GM06990 (cell line): ENCODE data around the gene PDE6B.

Source experiments
- DNase-seq: peaks from one replicate; pipeline ENCODE4 v3.0.0-alpha.2; 2011; ENCODE audit not compliant: insufficient read length; ENCODE audit errors: extremely low read depth
- H3K27me3 ChIP-seq: replicated peaks from 2 replicates; pipeline ENCODE4 v1.6.0; 2011; ENCODE audit warnings: low read length; ENCODE audit not compliant: control insufficient read depth, insufficient read depth
- H3K36me3 ChIP-seq: 2 replicates; pipeline ENCODE4 v1.5.1; 2011; ENCODE audit warnings: low read length; ENCODE audit not compliant: control insufficient read depth, insufficient read depth
- H3K4me3 ChIP-seq: replicated peaks from 2 replicates; pipeline ENCODE4 v1.5.1; 2011; ENCODE audit warnings: low read depth, mild to moderate bottlenecking, control low read depth, low read length
- CTCF ChIP-seq: IDR thresholded peaks from 2 replicates; pipeline ENCODE4 v1.5.1; 2011; ENCODE audit warnings: low read length, control low read depth, mild to moderate bottlenecking, inconsistent platforms; ENCODE audit not compliant: insufficient read depth, poor library complexity, severe bottlenecking

Gene PDE6B

GRCh38 chr4:653080-653821 is 27.9 kb downstream of the PDE6B start:
- Histone ChIP-seq H3K27me3 (no peaks in the 10 kb centered on the region), H3K4me3 (no peak overlapping the region), H3K36me3 (no peaks in the 10 kb centered on the region)
- DNase-seq, result no peak
- no peak for TF ChIP-seq CTCF

GRCh38 chr4:653831-654502 is 28.6 kb downstream of the PDE6B start:
- DNase-seq, result no peak
- H3K4me3 ChIP-seq, result no peak overlapping the region
- no peaks in the 10 kb centered on the region for H3K27me3 ChIP-seq
- no peak for TF ChIP-seq CTCF
- no peaks in the 10 kb centered on the region for H3K36me3 ChIP-seq

DNA sequence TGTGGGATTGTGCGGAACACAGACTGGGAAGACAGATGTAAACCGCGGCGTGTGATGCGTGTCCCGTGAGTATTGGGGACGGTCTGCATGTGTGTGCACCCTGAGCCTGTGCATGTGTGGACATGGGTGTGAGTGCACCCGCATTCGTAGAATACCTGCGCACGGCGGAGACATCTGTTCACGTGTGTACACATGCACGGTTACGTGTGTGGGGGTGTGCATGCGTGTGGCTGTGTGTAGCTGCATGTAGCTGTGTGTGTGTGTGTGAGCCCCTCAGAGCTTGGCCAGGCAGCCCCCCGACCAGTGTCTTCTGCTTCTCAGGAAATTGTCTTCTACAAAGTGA is 29.1 kb downstream of the PDE6B start:
- Histone ChIP-seq H3K27me3 (no peaks in the 10 kb centered on the region), H3K4me3 (no peak overlapping the region), H3K36me3 (no peaks in the 10 kb centered on the region)
- TF ChIP-seq CTCF, result no peak
- no peak for DNase-seq

DNA sequence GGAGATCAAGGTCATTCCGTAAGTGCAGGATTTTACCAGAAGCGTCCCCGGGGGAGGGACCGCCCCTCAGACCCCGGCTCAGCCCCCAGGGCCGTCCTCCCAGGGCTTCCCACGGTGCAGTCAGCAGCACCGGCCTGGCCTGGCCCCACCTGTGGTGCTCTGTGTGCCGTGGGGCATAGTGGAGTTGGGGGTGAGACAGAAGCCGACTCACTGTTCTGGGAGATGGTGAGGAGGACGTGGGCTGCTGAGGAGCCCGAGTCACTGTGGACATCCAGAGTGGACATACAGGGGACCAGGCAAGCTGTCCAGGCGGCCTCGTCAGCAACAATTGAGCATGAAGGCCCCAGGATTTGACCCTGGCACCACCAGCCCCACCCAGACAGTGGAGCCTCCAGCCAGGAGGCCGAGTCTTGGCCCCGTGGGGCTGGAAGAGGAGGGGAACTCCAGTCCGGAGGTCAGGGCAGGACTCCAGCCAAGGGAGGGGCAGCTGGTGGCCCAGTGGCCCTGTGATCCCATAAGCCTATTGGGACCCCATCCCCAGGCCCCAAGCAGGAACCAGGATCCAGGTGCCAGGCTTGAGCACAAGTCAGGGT is 29.6 kb downstream of the PDE6B start:
- Histone ChIP-seq H3K27me3 (no peaks in the 10 kb centered on the region), H3K36me3 (no peaks in the 10 kb centered on the region), H3K4me3 (no peak overlapping the region)
- no peak for TF ChIP-seq CTCF
- DNase-seq, result no peak

GRCh38 chr4:655464-656151 is 30.2 kb downstream of the PDE6B start:
- H3K27me3 ChIP-seq, result no peaks in the 10 kb centered on the region
- no peak overlapping the region for H3K4me3 ChIP-seq
- TF ChIP-seq CTCF, result no peak
- H3K36me3 ChIP-seq, result no peaks in the 10 kb centered on the region
- no peak for DNase-seq
